Keratinocyte (primary cell): Measurements from ENCODE around the gene INO80.

Experiments used
- EZH2 ChIP-seq: IDR thresholded peaks from one replicate; pipeline ENCODE4 v1.6.1; 2012; ENCODE audit warnings: inconsistent platforms, mild to moderate bottlenecking, low read length, moderate library complexity
- TF ChIP-seq, protein P1 (sequence below), 3 experiments: IDR thresholded peaks in 1 of 3; conservative IDR thresholded peaks in 1 of 3; optimal IDR thresholded peaks in 1 of 3; 2 replicates in 2 of 3; 3 replicates in 1 of 3; pipeline versions ENCODE3 to v1.5.1; 2011; ENCODE audit warnings: low read length in 3 of 3, mild to moderate bottlenecking in 3 of 3, moderate library complexity in 2 of 3, control low read depth in 1 of 3, inconsistent platforms in 1 of 3; ENCODE audit not compliant: insufficient read depth in 2 of 3; ENCODE audit errors: extremely low read depth in 1 of 3

DNA sequence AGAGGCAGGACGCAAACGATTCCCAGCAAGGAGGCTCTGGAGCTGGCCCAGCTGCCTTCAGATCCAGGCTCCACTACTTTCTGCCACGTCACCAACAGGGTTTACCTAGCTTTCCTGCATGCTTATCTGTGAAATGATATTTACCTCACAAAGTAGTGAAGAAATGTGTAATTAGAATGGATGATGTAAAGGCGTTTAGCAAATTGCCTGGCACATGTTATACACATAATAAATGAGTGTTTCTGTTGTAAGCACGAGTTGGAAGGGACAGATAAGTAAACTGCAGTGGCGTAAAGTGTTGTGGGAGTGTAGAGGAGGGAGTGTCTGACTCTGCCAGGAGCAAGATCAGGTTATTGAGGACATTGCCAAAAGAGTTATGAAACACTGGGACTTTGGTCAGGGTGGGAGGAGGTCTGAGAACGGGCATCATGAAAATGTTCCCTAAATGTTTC is 166.3 kb downstream of the INO80 start:
- TF ChIP-seq, protein P1, sequence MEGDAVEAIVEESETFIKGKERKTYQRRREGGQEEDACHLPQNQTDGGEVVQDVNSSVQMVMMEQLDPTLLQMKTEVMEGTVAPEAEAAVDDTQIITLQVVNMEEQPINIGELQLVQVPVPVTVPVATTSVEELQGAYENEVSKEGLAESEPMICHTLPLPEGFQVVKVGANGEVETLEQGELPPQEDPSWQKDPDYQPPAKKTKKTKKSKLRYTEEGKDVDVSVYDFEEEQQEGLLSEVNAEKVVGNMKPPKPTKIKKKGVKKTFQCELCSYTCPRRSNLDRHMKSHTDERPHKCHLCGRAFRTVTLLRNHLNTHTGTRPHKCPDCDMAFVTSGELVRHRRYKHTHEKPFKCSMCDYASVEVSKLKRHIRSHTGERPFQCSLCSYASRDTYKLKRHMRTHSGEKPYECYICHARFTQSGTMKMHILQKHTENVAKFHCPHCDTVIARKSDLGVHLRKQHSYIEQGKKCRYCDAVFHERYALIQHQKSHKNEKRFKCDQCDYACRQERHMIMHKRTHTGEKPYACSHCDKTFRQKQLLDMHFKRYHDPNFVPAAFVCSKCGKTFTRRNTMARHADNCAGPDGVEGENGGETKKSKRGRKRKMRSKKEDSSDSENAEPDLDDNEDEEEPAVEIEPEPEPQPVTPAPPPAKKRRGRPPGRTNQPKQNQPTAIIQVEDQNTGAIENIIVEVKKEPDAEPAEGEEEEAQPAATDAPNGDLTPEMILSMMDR (optimal IDR thresholded peaks at IDR 0.05 in 1 of 3, IDR thresholded peaks at IDR 0.05 in 1 of 3, conservative IDR thresholded peaks at IDR 0.05 in 1 of 3; ENCODE audit: extremely low read depth in 1 of 3, insufficient read depth in 2 of 3, low read length in 3 of 3), result no peak
- TF ChIP-seq EZH2, result no peak
